ENCODE results near the gene SQSTM1.
A peak's percentile ranks its signal among the peaks of the same experiment; 100 is the strongest.

The SQSTM1 gene

GRCh38 chr5:179795049-179795862, 25.4 kb upstream of the SQSTM1 start:
- DNase-seq = no peak

- DNase-seq = peak; percentile 78
Measured at GRCh38 chr5:179795863-179796833, 24.6 kb upstream of the SQSTM1 start.

GRCh38 chr5:179796877-179797608, 23.7 kb upstream of the SQSTM1 start:
- no peak for DNase-seq

GRCh38 chr5:179797741-179798140, 23.0 kb upstream of the SQSTM1 start:
- DNase-seq = no peak

GRCh38 chr5:179798144-179798770, 22.4 kb upstream of the SQSTM1 start:
- no peak for DNase-seq

- no peak for DNase-seq
Measured at GRCh38 chr5:179798771-179799643, 21.7 kb upstream of the SQSTM1 start.

- no peak for DNase-seq
Measured at GRCh38 chr5:179799644-179799973, 21.1 kb upstream of the SQSTM1 start.

- no peak for DNase-seq
Measured at GRCh38 chr5:179800071-179800695, 20.5 kb upstream of the SQSTM1 start.

- DNase-seq = no peak
Measured at GRCh38 chr5:179800696-179801201, 20.0 kb upstream of the SQSTM1 start.

- peak; percentile 36 for DNase-seq
Measured at GRCh38 chr5:179801304-179802206, 19.1 kb upstream of the SQSTM1 start.

- no peak for DNase-seq
Measured at GRCh38 chr5:179802207-179802883, 18.4 kb upstream of the SQSTM1 start.

GRCh38 chr5:179802950-179803562, 17.6 kb upstream of the SQSTM1 start:
- no peak for DNase-seq

- DNase-seq = no peak
Measured at GRCh38 chr5:179803651-179804554, 16.8 kb upstream of the SQSTM1 start.

- no peak for DNase-seq
Measured at GRCh38 chr5:179804555-179804947, 16.2 kb upstream of the SQSTM1 start.

GRCh38 chr5:179805070-179805528, 15.6 kb upstream of the SQSTM1 start:
- no peak for DNase-seq

GRCh38 chr5:179805529-179806249, 15.0 kb upstream of the SQSTM1 start:
- DNase-seq = peak; percentile 57
